ENCODE data around the gene NALCN. TPM values are rescaled to one million over a fixed set of nuclear protein-coding genes. Genes with fewer than 3 reads are reported as not detected.

Gene NALCN
- total and polyA plus RNA-seq, 2 of the 8 experiments (the other 6 are each of a cell fraction or from before 2014, with no cell fraction given), result 0.26 to 0.54 TPM

- no peak overlapping the region for H2BK12ac ChIP-seq (ENCODE audit: low read depth, low read length)
- H3K4me2 ChIP-seq (ENCODE audit: insufficient read depth in 1 of 2, low read depth in 2 of 2, low read length in 2 of 2), result no peak overlapping the region
- no peaks in the 10 kb centered on the region for H3K79me1 ChIP-seq (ENCODE audit: low read depth, low read length)
- no peaks in the 10 kb centered on the region for H3K4me1 ChIP-seq (replicated peaks in 1 of 4; ENCODE audit: control insufficient read depth in 3 of 4, insufficient read depth in 4 of 4, low read length in 3 of 4)
- H3K9me3 ChIP-seq (ENCODE audit: insufficient read depth in 2 of 2, low read depth in 1 of 2, low read length in 1 of 2), result no peaks in the 10 kb centered on the region
- H4K20me1 ChIP-seq (replicated peaks in 1 of 2; ENCODE audit: control insufficient read depth in 1 of 2, insufficient read depth in 2 of 2, low read length in 2 of 2), result no peaks in the 10 kb centered on the region
- no peak overlapping the region for H3K27ac ChIP-seq (ENCODE audit: low read depth, low read length)
- DNase-seq (ENCODE audit: low read depth in 1 of 2, low spot score in 2 of 2) (no peak), FAIRE-seq (no peak)
- no peaks in the 10 kb centered on the region for H3K79me2 ChIP-seq (ENCODE audit: control insufficient read depth in 1 of 2, insufficient read depth in 2 of 2, low read length in 2 of 2)
- ChIA-PET CTCF (ENCODE audit: partially characterized antibody) (no interaction called here), POLR2A (ENCODE audit: partially characterized antibody) (no interaction called here)
- no peak overlapping the region for H3K23ac ChIP-seq (ENCODE audit: insufficient read length)
- 78% methylated on average over 4 of the region's 4 CpGs; no CpG with 5 or more reads in 1 of the 2 experiments for WGBS, 2 experiments (ENCODE audit: extremely low coverage in 1 of 2, insufficient coverage in 1 of 2, insufficient read length in 1 of 2, insufficient replicate concordance in 2 of 2, low coverage in 1 of 2, low lambda C conversion rate in 2 of 2, missing lambda C conversion rate in 1 of 2)
- H3K9ac ChIP-seq (replicated peaks in 1 of 4; ENCODE audit: extremely low read depth in 1 of 4, low read depth in 3 of 4, low read length in 3 of 4), result no peak overlapping the region
- H2AFZ ChIP-seq (ENCODE audit: low read length), result no peak overlapping the region
- H3K4ac ChIP-seq (replicated peaks; ENCODE audit: insufficient read length, low read depth, low read length), result no peak overlapping the region
- no peak overlapping the region for H4K91ac ChIP-seq (replicated peaks; ENCODE audit: insufficient read length, low read length)
- no peak overlapping the region for H4K8ac ChIP-seq (ENCODE audit: extremely low read depth, insufficient read depth, low read length)
- no peak overlapping the region for H3K4me3 ChIP-seq (ENCODE audit: extremely low read depth in 1 of 4, insufficient read depth in 2 of 4, low read depth in 3 of 4, low read length in 4 of 4)
- no peaks in the 10 kb centered on the region for H3K27me3 ChIP-seq (replicated peaks in 1 of 4; ENCODE audit: control insufficient read depth in 3 of 4, extremely low read depth in 1 of 4, insufficient read depth in 3 of 4, low read length in 3 of 4)
- H3K18ac ChIP-seq (ENCODE audit: extremely low read depth, low read length), result no peak overlapping the region
- H3K36me3 ChIP-seq (ENCODE audit: control insufficient read depth in 2 of 4, insufficient read depth in 4 of 4, low read length in 3 of 4), result no peaks in the 10 kb centered on the region
- H3K23me2 ChIP-seq (ENCODE audit: low read depth, low read length), result no peaks in the 10 kb centered on the region
- H2AK5ac ChIP-seq (ENCODE audit: low read depth, low read length), result no peak overlapping the region
- no peak overlapping the region for H4K5ac ChIP-seq (ENCODE audit: insufficient read length, low read depth, low read length)
- TF ChIP-seq SP2 (IDR thresholded peaks at IDR 0.05; ENCODE audit: low read length), result no peak
- TF ChIP-seq EP300 (IDR thresholded peaks at IDR 0.05; ENCODE audit: borderline replicate concordance in 1 of 2, low read depth in 2 of 2, low read length in 2 of 2), result no peak
- TF ChIP-seq CEBPB (IDR thresholded peaks at IDR 0.05; ENCODE audit: low read depth, low read length), result no peak
- no peak for TF ChIP-seq SIX5 (IDR thresholded peaks at IDR 0.05; ENCODE audit: low read depth, low read length)
- no peak for TF ChIP-seq ASH2L (IDR thresholded peaks at IDR 0.05; ENCODE audit: low read length)
- no peak for TF ChIP-seq USF2 (IDR thresholded peaks at IDR 0.05; ENCODE audit: low read length)
- TF ChIP-seq SIN3A (conservative IDR thresholded peaks at IDR 0.05 in 1 of 2, IDR thresholded peaks at IDR 0.05 in 1 of 2; ENCODE audit: low read depth in 1 of 2, low read length in 2 of 2), result no peak
- no peak for TF ChIP-seq GTF2F1 (IDR thresholded peaks at IDR 0.05; ENCODE audit: borderline replicate concordance, low read depth, low read length)
- no peak for TF ChIP-seq CREB1 (IDR thresholded peaks at IDR 0.05)
- TF ChIP-seq TEAD4 (IDR thresholded peaks at IDR 0.05; ENCODE audit: low read depth, low read length), result no peak
- TF ChIP-seq MAX (IDR thresholded peaks at IDR 0.05), result no peak
- no peak for TF ChIP-seq NANOG (IDR thresholded peaks at IDR 0.05; ENCODE audit: insufficient read depth, low read depth, low read length, poor library complexity, severe bottlenecking)
- TF ChIP-seq JUN (IDR thresholded peaks at IDR 0.05; ENCODE audit: low read depth, low read length), result no peak
- H2BK15ac ChIP-seq (ENCODE audit: low read length), result no peak overlapping the region
- no peak overlapping the region for H2BK5ac ChIP-seq (ENCODE audit: low read depth, low read length)
- H2BK120ac ChIP-seq (replicated peaks; ENCODE audit: low read depth, low read length), result no peak overlapping the region
- no peak overlapping the region for H3K14ac ChIP-seq (ENCODE audit: insufficient read length)
- H3K56ac ChIP-seq (replicated peaks; ENCODE audit: insufficient read length, low read depth, low read length), result no peak overlapping the region
- no peak overlapping the region for H2BK20ac ChIP-seq (ENCODE audit: low read length)
These were observed 89.6 kb downstream of the NALCN start for GRCh38 chr13:101326710-101327109.

Data from H1 (cell line).